ENCODE measurements around the gene SLC35F1. TPM values are rescaled to one million over a fixed set of nuclear protein-coding genes. Genes with fewer than 3 reads are reported as not detected.
"Not testable (repeated sequence)": the region's sequence is repeated elsewhere in the genome, so short reads cannot be mapped to it uniquely, and the experiment has no call there.

The SLC35F1 gene
- total RNA-seq (2014; rRNA removed; shearing (Covaris generic)) = 10.1 and 11.3 TPM in 2 replicates

GRCh38 chr6:117906958-117907600 lies at the start of gene SLC35F1:
Gene SLC35F1 (plus strand): TSS chr6:117907264.
- DNase-seq = peak; percentile 89
- Histone ChIP-seq H3K27me3 (ENCODE audit: control insufficient read depth, insufficient read depth, low read length) (peaks cover 28% of the 10 kb centered on the region), H3K4me3 (ENCODE audit: insufficient read depth, low read depth, low read length) (peak within 1 kb of the TSS; percentile 71), H3K36me3 (replicated peaks; ENCODE audit: control insufficient read depth, insufficient read depth, low read length) (no peaks in the 10 kb centered on the region)

GRCh38 chr6:117858601-117859000 lies 48.5 kb upstream of the SLC35F1 start:
- not testable (repeated sequence) for H3K27me3 ChIP-seq (ENCODE audit: control insufficient read depth, insufficient read depth, low read length); H3K4me3 ChIP-seq (ENCODE audit: insufficient read depth, low read depth, low read length); H3K36me3 ChIP-seq (replicated peaks; ENCODE audit: control insufficient read depth, insufficient read depth, low read length); DNase-seq

- DNase-seq = no peak
- Histone ChIP-seq H3K36me3 (replicated peaks; ENCODE audit: control insufficient read depth, insufficient read depth, low read length) (no peaks in the 10 kb centered on the region), H3K27me3 (ENCODE audit: control insufficient read depth, insufficient read depth, low read length) (no peaks in the 10 kb centered on the region; the same call in 1 of the 2 replicates), H3K4me3 (ENCODE audit: insufficient read depth, low read depth, low read length) (no peak overlapping the region)
Measured at GRCh38 chr6:117861545-117861944, 45.5 kb upstream of the SLC35F1 start.

- Histone ChIP-seq H3K36me3 (replicated peaks; ENCODE audit: control insufficient read depth, insufficient read depth, low read length) (no peaks in the 10 kb centered on the region), H3K4me3 (ENCODE audit: insufficient read depth, low read depth, low read length) (no peak overlapping the region), H3K27me3 (ENCODE audit: control insufficient read depth, insufficient read depth, low read length) (no peaks in the 10 kb centered on the region)
- DNase-seq = no peak
Measured at GRCh38 chr6:117866561-117866960, 40.5 kb upstream of the SLC35F1 start.

- H3K4me3 ChIP-seq (ENCODE audit: insufficient read depth, low read depth, low read length) = no peak overlapping the region
- no peak for DNase-seq
- H3K36me3 ChIP-seq (replicated peaks; ENCODE audit: control insufficient read depth, insufficient read depth, low read length) = no peaks in the 10 kb centered on the region
- no peaks in the 10 kb centered on the region for H3K27me3 ChIP-seq (ENCODE audit: control insufficient read depth, insufficient read depth, low read length)
Measured at GRCh38 chr6:117870486-117871242, 36.4 kb upstream of the SLC35F1 start.

GRCh38 chr6:117880824-117881223 lies 26.2 kb upstream of the SLC35F1 start:
- no peaks in the 10 kb centered on the region for H3K27me3 ChIP-seq (ENCODE audit: control insufficient read depth, insufficient read depth, low read length)
- DNase-seq = no peak
- H3K36me3 ChIP-seq (replicated peaks; ENCODE audit: control insufficient read depth, insufficient read depth, low read length) = no peaks in the 10 kb centered on the region
- no peak overlapping the region for H3K4me3 ChIP-seq (ENCODE audit: insufficient read depth, low read depth, low read length)

GRCh38 chr6:117890172-117890571 lies 16.9 kb upstream of the SLC35F1 start:
- no peaks in the 10 kb centered on the region for H3K36me3 ChIP-seq (replicated peaks; ENCODE audit: control insufficient read depth, insufficient read depth, low read length)
- DNase-seq = no peak
- H3K4me3 ChIP-seq (ENCODE audit: insufficient read depth, low read depth, low read length) = no peak overlapping the region
- H3K27me3 ChIP-seq (ENCODE audit: control insufficient read depth, insufficient read depth, low read length) = no peaks in the 10 kb centered on the region

GRCh38 chr6:117906507-117906957 lies 532 bp upstream of the SLC35F1 start:
- peak overlapping the region; percentile 71 for H3K4me3 ChIP-seq (ENCODE audit: insufficient read depth, low read depth, low read length)
- H3K36me3 ChIP-seq (replicated peaks; ENCODE audit: control insufficient read depth, insufficient read depth, low read length) = no peaks in the 10 kb centered on the region
- no peak for DNase-seq
- H3K27me3 ChIP-seq (ENCODE audit: control insufficient read depth, insufficient read depth, low read length) = peaks cover 28% of the 10 kb centered on the region

- peak; percentile 77 for DNase-seq
- no peaks in the 10 kb centered on the region for H3K36me3 ChIP-seq (replicated peaks; ENCODE audit: control insufficient read depth, insufficient read depth, low read length)
- peak overlapping the region; percentile 71 for H3K4me3 ChIP-seq (ENCODE audit: insufficient read depth, low read depth, low read length)
- H3K27me3 ChIP-seq (ENCODE audit: control insufficient read depth, insufficient read depth, low read length) = peaks cover 28% of the 10 kb centered on the region
Measured at GRCh38 chr6:117907601-117908245, 659 bp downstream of the SLC35F1 start.

- peaks cover 28% of the 10 kb centered on the region for H3K27me3 ChIP-seq (ENCODE audit: control insufficient read depth, insufficient read depth, low read length)
- peak overlapping the region; percentile 71 for H3K4me3 ChIP-seq (ENCODE audit: insufficient read depth, low read depth, low read length)
- no peak for DNase-seq
- no peaks in the 10 kb centered on the region for H3K36me3 ChIP-seq (replicated peaks; ENCODE audit: control insufficient read depth, insufficient read depth, low read length)
Measured at GRCh38 chr6:117908246-117909068, 1.4 kb downstream of the SLC35F1 start.

GRCh38 chr6:117909638-117910037 lies 2.6 kb downstream of the SLC35F1 start:
- H3K27me3 ChIP-seq (ENCODE audit: control insufficient read depth, insufficient read depth, low read length) = peaks cover 28% of the 10 kb centered on the region
- no peak overlapping the region for H3K4me3 ChIP-seq (ENCODE audit: insufficient read depth, low read depth, low read length)
- no peaks in the 10 kb centered on the region for H3K36me3 ChIP-seq (replicated peaks; ENCODE audit: control insufficient read depth, insufficient read depth, low read length)
- DNase-seq = no peak

GRCh38 chr6:117910549-117910948 lies 3.5 kb downstream of the SLC35F1 start:
- H3K27me3 ChIP-seq (ENCODE audit: control insufficient read depth, insufficient read depth, low read length) = peaks cover 27% of the 10 kb centered on the region
- no peak overlapping the region for H3K4me3 ChIP-seq (ENCODE audit: insufficient read depth, low read depth, low read length)
- H3K36me3 ChIP-seq (replicated peaks; ENCODE audit: control insufficient read depth, insufficient read depth, low read length) = no peaks in the 10 kb centered on the region
- DNase-seq = no peak

GRCh38 chr6:117911150-117911549 lies 4.1 kb downstream of the SLC35F1 start:
- no peaks in the 10 kb centered on the region for H3K36me3 ChIP-seq (replicated peaks; ENCODE audit: control insufficient read depth, insufficient read depth, low read length)
- no peak for DNase-seq
- H3K4me3 ChIP-seq (ENCODE audit: insufficient read depth, low read depth, low read length) = no peak overlapping the region
- H3K27me3 ChIP-seq (ENCODE audit: control insufficient read depth, insufficient read depth, low read length) = peaks cover 24% of the 10 kb centered on the region

GRCh38 chr6:117911660-117912059 lies 4.6 kb downstream of the SLC35F1 start:
- no peak for DNase-seq
- no peak overlapping the region for H3K4me3 ChIP-seq (ENCODE audit: insufficient read depth, low read depth, low read length)
- no peaks in the 10 kb centered on the region for H3K36me3 ChIP-seq (replicated peaks; ENCODE audit: control insufficient read depth, insufficient read depth, low read length)
- peaks cover 22% of the 10 kb centered on the region for H3K27me3 ChIP-seq (ENCODE audit: control insufficient read depth, insufficient read depth, low read length)
